Fibroblast of skin of left quadriceps (primary cell): ENCODE measurements around the gene PCSK6.
"Not testable (repeated sequence)": the region's sequence is repeated elsewhere in the genome, so short reads cannot be mapped to it uniquely, and the experiment has no call there.

ENCODE experiments used
- DNase-seq, 2 experiments: peaks; one replicate each; pipeline ENCODE4 v3.0.0-alpha.2; 2013; ENCODE audit warnings: low read depth in 2 of 2

Gene PCSK6

DNA sequence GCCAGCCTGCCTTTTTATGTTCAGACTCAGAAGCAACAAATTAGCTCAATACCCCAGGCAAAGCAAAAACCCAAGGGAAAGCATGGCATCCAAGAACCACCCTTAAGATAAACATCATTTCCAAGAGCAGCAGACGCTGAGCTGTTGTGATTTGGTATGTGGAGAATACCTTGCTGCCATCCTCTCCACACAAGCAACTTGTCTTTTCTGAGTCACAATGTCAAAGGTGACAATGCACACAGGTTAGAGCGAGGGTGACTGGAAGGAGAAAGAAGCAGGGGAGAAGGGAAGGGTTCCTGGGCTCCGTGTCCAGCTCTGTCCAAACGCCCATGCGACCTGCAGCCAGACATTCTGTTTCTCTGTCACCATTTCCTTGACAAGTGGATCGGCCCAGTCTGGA lies 6.0 kb downstream of the PCSK6 start:
- no peak for DNase-seq

DNA sequence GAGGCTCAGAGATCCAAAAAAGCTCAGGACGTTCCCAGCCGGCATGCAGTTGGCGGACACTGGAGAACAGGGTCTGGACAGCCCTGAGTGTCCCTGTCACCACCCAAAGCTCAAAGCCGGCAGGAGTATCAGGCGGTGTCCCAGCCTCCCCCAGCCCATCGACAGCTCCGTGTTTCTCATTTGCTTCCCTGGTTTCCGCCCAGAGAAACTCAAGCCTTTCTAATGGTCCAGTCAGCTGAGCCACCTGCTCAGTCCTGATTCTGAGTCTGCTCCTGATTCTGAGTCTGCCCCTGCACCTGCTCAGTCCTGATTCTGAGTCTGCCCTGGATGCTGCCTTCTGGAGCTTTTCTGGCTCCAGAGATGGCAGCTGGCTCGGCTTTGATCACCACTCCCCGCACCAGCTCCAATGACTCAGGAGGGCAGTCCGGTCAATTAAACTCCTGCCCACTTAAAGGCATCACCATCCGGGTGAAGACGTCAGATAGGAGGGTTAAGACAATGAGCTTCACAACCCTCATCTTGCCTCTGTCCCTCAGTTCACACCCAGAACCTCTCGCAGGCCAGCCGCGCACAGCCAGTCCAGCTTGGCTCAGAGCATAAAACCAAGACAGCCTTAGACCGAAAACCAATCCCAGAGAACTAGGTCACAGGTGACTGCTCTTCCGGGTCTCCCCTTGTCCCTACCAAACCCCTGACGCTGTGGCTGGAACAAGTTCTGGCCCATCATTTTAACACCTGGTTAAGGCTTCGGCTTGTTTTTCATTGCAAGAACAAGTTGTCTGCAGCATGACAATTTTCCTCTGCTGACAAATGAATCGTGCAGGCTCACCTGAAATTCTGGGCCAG lies 6.8 kb downstream of the PCSK6 start:
- no peak for DNase-seq

DNA sequence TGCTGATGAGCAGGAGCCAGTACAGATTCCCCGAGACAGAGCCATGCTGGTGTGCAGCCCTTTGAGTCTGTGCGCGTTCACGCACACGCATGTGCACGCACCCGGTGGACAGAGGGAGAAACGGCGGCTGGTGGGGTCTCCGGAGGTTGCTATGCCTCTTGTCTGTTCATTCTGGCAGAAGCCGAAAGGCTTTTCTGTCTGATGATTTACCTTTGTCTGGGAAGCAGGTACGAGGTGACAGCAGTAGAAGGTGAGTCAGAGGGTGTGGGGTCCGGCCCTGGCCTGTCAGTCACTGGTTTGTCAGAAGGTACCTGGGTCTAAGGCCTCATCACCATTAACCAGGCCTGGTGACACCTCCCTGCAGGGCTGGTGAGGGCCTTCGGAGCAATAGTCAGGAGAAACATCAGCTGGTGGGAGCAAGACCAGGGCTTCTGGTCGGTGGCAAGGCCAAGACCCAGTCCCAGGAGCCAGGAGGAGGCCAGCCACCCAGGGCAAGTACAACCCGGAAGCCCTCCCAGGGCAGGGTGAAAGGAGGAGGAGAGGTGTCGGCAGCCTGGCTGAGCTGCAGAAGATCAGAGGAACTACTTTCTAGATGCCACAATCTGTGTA lies 7.5 kb downstream of the PCSK6 start:
- no peak for DNase-seq

DNA sequence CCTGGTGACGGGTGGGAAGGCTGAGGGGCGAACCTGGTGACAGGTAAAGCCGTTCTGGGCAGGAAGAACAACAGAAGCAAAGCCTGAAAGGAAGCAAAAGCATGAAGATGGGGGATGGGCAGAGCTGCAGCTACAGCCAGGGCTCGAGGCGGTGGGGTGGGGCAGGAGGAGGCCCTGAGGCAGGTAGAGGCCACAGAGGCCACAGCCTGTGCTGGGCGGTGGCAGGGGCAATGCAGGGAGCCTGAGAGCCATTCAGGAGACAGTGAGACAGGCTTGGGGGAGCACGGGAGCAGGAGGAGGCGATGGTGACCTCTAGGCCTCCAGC lies 8.2 kb downstream of the PCSK6 start:
- DNase-seq = no peak

DNA sequence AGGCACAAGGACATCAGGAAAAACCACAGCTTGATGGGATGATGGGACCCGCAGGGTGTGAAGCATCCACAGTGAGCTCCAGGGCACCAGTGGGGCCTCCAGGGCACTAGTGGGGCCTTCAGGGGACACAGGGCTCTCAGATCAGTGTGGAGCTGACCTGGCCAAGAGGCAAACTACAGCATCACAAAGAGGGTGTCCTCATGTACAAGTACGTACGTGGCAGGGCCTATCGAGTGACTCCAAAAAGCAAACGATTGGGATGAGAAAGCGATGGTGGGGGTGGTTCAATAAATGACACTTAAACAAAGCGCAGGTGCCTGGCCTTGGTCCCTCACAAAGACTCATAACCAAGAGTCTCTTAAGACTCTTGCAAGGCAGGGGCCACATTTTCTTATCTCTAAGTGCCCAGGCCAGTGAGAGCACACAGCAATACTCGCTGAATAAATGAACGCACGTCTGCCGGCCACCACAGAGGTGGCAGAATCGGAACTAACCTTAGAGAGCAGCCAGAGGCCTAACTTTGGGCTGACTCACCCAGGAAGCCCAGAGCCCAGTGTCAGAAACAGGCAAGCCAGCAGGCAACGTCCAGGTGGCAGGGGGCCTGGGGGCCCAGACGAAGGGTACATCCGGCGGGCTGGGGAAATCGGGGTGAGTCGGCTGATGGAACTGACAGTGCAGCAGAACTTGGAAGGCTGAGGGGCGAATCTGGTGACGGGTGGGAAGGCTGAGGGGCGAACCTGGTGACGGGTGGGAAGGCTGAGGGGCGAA lies 8.7 kb downstream of the PCSK6 start:
- DNase-seq = no peak

DNA sequence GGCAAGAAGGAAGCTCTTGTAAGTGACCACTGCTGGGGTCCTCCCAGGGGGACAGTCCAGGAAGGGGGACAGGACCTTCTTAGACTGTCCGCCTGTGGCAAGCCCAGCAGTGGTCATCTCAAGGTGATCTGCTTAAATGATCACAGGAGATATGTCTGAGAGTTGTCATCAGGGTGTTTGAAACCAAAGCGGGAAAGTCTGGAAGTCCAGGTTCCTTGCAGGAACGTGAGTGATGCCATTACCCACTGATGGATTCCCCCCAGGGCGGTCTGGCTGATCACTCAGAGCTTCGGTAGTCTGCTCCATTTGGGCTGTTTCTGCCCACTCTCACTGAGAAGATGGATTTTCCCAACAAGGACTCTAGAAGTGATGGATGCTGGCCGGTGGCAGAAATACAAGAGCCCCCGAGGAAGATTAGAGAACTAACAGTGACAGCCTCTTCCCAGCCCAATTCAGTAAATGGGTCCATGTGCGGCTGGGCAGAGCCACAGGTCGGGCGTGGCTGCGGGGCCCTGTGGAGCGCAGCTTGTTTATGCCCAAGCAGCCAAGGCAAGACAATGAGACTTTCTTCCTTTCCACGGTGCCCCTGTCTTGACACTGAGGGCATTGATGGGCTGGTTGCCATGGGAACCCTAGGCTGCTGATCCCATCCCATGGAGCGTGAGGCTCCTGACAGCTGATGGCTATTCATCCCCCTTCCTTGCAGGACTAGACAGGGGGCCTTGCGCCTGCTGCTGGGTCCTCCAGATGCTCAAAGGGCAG lies 9.5 kb downstream of the PCSK6 start:
- no peak for DNase-seq

DNA sequence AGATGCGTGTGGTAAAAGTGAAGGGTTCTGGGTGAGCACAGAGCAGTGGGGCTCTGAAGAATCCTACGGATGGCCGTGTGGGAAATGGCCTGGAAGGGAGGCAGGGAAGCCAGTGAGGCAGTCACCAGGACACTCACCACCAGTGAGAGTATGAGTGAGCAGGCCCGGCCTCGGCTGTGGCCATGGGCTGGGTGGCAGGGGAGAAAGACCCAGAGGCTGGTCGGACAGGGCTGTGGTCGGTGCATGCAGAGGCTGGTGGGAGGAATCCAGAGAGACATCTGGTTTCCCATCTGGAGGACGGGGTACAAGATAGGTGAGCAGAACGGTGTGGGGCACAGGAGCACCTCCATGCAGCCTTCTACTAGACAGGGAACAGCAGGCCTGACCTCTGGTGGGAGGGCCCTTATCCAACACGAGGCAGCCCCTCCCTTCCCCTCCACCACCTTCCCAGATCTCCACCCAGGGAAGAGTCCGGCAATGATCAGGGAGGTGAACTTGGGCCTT lies 10.1 kb downstream of the PCSK6 start:
- DNase-seq = no peak

DNA sequence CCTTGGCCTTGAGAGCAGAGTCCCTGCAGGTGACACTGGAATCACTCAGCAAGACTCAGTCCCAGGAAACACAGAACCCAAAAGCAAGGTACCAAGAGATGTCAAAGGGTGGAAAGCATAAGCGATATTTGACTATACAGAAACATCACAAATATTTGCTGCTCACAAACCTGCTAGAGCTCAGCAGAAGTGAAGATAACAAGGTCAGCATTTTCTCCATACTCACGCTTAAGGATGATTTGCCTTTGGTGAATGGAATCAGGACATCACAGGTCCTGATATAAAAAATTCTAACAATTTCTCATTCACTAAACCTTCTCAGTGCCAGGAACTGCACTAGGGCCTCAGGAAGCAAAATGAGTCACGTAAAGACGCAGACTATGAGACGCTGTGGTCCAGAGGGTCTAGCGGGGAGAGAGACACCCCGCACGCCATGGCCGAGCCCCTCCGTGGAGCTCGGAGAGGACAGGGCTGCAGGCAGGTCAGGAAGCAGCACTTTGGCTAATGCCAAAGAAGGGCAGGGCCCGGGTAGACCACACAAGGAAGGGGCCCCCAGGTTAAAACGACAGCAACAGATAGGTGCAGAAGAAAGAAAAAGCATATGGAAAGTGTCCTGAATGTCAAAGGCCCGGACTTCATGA lies 10.7 kb downstream of the PCSK6 start:
- no peak for DNase-seq

DNA sequence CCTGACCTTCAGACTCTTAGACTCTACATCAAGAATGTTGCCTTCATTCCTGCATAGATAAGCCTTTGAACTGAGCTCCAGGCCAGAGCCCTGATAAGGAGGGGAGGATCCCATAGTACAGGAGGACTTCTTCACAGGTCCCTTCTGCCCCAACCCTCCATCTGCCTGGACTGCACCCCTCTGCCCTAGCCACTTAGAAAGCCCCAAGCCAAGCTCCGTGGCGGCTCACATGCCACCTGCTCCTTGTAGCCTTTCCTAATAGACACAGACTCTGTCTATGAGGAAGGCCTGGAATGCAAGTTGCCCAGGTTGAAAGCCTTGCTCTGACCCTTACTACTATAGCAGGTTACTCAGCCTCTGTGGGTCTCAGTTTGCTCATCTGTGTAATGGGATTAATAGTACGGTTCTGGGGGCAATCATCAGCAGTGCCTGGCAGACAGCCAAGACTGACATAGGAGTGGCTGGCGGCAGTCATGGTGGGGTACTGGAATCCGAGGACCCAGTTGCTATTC lies 11.6 kb downstream of the PCSK6 start:
- DNase-seq = no peak

DNA sequence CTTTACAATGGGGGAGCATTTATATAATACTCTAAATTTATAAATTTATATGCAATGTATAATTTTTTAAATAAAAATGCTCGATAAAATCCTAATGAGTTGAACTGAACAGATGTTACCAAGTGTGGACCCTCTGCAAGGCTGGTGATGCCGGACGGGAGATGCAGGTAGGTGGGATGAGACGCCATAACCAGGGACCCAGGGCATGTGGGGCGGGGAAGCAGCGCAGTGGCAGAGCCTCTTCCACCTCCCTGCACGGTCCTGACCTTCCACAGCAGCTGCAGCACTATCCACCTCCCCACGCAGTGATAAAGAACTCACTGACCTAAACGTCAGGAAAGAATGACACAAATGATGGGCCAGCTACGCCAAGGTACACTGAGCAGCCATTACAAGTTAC lies 12.8 kb downstream of the PCSK6 start:
- no peak for DNase-seq

DNA sequence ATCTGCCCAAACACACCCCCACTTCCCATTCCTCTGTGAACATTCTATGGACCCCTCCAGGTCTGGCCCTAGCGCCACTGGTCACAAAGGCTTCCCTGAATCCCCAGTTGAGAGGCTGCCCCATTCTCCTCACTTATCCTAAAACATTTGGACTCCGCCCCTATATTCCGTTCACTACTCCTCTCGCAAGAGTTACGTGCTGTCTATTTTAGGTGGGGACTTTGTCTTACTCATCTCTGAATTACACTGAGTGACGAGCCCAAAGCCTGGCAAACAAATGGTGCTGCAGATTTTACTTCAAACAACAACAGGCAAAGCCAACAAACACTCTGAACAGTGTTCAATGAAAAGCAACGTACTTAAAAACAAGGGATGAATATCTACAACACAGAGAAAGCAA lies 14.5 kb downstream of the PCSK6 start:
- no peak for DNase-seq

DNA sequence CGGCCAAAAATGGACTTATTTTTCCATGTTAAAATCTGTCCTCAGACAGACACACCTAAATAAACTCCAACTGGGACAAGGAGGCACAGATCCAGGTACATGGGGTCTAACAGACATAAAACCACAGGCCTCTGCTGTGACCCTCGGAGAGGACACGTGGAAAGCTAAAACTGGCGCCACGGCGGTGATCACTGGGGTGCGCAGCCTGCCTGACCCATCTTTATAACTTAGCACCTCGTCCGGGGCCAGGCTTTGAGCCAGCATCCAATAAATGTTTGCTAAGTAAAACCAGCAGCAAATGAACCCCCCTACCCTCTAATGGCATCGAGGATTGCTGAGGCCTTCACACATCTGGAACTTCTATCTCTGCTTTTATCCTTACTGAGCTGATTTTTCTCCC lies 15.3 kb downstream of the PCSK6 start:
- DNase-seq = no peak

DNA sequence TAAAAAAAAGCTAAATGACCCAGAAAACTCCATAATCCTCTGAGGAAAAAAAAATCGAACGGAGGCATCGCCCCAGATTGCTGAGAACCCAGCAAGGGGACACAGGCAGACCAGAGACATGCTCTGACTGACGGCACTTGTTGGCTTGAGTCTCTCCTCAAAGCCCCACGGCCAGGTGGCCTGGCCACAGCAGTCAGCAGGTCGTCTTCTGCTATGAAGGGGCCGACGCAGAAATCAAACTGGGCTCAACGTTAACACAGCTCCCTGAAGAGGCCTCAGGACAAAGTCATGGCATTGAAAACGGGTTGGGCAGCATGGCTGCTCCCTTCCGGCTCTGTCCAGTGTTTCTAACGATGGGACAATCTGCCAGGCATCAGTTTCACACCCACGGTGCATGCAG lies 17.5 kb downstream of the PCSK6 start:
- DNase-seq = no peak

DNA sequence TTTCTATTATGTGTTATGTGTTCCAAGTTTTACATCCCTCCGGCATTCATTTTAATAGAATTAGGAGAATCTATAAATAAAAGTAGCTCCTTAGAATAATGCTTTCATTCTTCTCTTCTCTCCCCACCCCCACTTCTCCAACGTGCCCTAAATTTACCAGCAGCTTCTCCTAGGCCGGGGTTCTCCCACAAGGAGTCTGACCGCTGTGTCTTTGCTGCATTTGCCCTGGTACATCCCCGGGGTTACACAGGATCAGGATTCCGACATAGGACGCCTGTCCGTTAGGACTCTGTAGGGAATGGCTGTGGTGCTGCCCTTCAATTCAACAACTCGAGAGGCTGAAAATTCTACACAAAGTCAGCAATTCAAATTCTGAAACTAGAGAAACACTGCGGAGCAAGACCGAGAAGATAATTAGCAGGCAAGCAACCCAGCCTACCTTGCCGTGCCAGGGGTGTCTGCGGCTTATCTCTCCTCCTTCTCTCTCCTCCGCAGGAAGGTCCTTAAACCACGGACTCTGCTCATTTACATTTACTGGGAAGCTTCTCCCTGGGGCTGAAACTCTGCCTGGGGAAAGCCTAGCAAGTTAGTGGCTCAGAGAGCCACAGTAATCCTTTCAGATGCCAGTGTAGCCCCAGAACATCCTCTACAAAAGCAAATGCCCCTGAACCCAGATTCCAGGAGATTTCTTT lies 18.8 kb downstream of the PCSK6 start:
- DNase-seq = no peak

DNA sequence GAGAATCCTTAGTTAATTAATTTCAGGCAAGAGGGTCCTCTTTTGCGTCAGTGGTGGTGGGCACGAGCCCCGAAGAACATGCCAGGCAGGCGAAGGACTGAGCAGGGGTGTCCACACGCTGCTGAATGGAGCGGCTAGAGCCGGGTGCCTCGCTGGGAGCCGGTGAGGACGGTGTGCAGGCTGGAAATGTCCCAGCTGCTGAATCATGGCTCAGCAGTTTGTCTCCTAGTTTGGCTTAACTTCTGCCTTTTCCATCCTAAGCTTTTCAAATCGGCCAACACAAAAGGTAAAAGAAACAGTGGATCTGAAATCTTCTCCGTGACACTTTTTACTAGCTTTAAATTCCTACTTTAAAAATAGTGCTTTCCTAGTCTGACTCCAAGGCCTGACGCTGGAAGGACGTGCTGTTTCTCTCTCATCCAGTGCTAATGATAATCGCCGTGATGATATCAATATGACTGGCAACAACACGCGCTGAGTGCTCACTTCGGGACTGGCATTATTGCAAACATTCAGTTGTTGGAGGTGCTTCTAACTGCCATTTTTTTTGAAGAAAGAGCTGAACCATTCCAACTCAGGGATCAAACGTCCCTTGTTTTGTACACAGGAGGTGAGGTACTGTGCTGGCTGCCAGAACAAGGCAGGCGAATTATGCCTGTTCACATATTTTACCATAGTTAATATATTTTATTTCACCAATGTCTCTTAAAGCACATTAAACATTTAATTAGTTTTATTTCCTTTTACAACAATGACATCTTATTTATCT lies 19.8 kb downstream of the PCSK6 start:
- no peak for DNase-seq

DNA sequence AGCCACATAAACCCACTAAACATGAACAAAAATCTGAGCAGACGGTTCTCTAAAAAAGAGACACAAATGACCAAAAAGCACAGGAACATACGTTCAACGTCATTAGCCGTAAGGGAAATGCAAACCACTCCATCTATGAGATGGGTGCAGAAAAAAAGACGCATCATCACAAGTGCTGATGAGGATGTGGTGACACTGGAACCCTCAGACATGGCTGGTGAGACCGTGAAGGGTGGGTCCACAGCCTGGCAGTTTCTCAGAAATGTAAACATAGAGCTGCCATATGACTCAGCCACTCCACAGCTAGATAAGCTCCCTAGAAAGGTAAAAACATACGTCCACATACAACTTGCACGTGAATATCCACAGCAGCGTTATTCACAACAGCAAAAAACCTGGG lies 23.3 kb downstream of the PCSK6 start:
- no peak for DNase-seq

DNA sequence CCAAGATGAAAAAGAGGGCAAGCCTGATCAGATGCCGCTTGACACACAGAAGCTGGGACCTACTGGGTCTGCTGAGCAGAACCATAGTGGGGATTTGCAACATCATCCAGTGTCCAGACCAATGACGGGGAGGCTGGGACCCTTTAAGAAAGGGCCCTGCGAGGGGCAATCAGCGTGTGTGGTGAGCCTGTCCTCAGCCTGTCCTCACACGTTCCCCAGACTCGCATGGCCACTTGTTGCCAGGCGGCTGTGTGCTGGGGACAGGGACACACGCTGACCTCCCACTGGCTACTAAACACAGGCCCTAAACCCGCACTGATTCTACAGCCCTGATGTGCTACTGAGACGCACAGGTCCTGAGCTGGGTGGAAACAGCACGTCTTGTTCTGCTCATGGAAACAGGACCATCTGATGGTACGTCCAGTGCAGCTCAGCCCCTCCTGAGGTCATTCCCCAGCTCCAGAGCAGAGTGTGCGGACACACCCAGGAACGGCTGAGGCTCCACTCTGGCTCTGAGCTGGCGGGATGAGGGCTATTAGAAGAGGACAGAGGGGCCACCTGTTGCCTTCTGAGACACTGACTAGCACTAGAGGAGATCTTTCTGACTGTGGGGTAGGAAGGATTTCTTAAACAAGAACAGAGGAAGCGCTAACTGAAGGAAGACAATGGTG lies 24.4 kb downstream of the PCSK6 start:
- no peak for DNase-seq

DNA sequence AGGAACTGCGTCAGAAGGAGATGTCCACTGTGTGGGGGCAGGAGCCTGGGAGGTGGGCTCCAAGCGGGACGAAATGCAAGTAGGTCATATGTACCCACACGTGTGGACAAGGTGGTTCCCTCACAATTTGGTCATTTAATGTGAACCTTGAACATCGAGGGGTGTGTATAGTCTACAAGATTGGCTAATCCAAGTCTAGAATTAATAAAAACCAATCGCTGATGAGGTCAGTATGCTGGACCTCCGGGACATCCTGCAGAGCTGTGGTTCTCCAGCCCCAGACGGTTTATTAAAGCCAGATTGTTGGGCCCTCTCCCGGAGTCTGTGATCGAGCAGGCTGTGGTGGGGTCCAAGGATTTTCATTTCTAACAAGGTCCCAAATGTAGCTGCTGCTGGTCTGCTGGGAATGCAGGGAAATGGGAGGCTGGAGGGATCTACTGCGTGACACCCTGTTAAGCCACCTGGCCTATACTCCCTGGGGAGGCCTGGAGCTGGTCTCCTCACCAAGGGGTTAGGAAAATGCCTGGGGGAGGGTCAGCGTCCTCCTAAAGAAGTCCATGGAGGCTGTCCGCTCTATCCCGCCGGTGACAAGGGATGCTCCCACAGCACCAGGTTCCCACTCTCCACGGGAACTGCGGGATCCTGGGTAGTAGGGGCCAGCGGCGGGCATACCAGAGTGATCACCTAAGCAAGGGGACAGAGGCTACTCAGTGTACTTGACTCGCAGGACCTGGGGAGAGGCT lies 25.1 kb downstream of the PCSK6 start:
- no peak for DNase-seq

DNA sequence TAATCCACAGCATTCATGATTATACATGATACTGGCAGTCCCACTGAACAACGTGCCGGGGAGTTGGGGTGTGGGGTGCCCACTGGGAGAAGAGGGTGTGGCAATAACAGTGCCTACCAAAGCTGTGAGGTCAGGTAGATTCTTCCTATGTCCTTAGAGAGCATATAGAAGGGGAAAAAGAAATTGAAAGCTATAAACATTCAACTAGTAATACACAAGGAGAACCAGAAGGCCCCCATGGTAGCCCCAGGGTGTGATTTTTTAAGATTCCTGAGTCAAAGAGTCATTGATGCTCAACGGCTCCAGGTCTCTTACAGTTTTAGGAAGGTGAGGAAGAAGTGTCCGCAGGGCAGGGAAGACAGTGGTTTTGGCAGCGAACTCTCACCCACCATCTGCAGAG lies 25.8 kb downstream of the PCSK6 start:
- not testable (repeated sequence) for DNase-seq
